ENCODE measurements around the gene ZRANB3.

The ZRANB3 gene

DNA sequence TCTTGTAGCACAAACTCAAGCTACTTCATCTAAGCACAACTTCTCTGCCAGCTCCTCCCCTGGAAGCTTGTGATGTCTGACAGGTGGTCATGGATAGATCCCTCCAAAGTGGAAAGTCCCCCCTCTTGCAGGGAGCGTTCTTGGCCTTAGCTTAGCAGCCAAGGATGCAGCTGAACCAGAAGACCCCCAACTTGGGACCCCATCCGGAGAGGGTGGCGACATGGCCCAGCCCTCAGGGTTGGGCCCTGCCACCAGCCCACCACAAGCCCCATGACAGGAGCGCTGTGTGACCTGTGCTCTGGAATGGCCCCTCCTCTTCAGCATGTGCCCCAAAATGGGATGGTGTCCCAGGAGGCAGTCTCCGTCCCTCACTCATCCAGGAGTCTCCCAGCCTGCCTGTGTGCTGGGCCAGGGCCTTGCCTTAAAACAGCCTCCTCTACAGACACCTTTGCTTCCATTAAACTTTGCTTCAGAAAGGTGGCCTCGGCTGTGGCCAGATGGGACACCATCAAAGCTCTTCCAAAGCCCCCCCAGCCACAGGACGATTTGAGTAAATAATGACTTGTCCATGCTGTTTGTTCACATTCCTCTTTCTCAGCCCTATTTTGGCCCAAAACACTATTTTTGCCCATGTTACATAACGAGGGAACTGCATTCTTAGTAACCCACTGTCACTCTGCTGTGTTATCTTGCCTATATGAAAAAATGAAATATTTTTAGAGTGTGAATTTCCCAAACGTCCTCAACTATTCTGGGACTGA lies 356.8 kb downstream of the ZRANB3 start:
- Histone ChIP-seq H3K4me3 (ENCODE audit: low read depth in 1 of 2, low read length in 2 of 2) (no peak overlapping the region), H3K9ac (ENCODE audit: low read depth in 1 of 2, low read length in 2 of 2) (no peak overlapping the region), H3K4me1 (ENCODE audit: control insufficient read depth in 1 of 2, insufficient read depth in 2 of 2, low read length in 2 of 2) (no peaks in the 10 kb centered on the region), H3K27ac (ENCODE audit: low read depth, low read length) (no peak overlapping the region), H3K36me3 (ENCODE audit: control insufficient read depth in 1 of 2, insufficient read depth in 2 of 2, low read length in 2 of 2) (peaks cover 23 to 52% of the 10 kb centered on the region in 2 donors), H3K9me3 (ENCODE audit: control insufficient read depth in 1 of 2, low read length in 2 of 2) (no peaks in the 10 kb centered on the region), H3K27me3 (ENCODE audit: control insufficient read depth in 1 of 2, insufficient read depth in 2 of 2, low read length in 2 of 2) (no peaks in the 10 kb centered on the region)

DNA sequence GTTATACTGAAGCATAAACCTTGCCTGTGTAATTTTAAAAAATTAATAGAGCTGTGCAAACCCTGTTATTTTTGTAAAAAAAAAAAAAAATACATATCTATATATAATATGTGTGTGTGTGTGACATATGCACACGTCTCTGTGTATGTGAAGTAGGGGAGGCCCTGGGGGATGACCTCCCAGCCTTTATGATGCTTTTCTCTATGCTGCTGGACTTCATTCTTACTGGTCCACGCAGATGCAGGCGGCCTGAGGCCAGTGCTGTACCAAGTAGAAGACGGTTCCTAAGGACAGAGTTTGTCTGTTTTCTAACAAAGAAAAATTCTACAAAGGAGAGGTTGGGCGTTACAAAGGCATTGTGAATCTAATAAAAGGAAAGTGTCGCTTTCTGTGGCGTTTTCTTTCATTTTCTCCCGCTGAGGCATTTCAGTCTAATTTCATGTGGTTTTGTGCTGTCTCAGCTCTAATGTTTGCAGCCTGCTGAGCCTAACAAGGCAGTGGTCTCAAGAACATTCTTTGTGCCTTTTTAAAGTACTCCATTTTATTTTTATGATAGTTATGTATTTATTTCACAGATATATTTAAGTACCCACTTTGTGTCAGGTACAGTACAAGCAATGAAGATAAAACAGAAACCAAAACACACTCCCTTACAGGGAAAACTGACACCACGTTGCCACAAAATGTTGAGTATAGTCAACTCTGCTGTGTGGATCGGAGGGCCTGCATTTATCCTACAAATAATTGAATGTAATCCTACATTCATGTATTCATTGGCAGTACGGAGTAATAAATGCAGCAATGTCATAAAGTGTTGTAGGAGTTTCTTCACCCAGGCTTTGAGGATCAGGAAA lies 360.9 kb downstream of the ZRANB3 start:
- Histone ChIP-seq H3K27me3 (ENCODE audit: control insufficient read depth in 1 of 2, insufficient read depth in 2 of 2, low read length in 2 of 2) (no peaks in the 10 kb centered on the region), H3K9me3 (ENCODE audit: control insufficient read depth in 1 of 2, low read length in 2 of 2) (no peaks in the 10 kb centered on the region), H3K4me3 (ENCODE audit: low read depth in 1 of 2, low read length in 2 of 2) (peak overlapping the region in 1 of 2 donors; percentile 7), H3K9ac (ENCODE audit: low read depth in 1 of 2, low read length in 2 of 2) (no peak overlapping the region), H3K36me3 (ENCODE audit: control insufficient read depth in 1 of 2, insufficient read depth in 2 of 2, low read length in 2 of 2) (peaks cover 18 to 62% of the 10 kb centered on the region in 2 donors), H3K4me1 (ENCODE audit: control insufficient read depth in 1 of 2, insufficient read depth in 2 of 2, low read length in 2 of 2) (peaks cover 0 to 9% of the 10 kb centered on the region in 2 donors), H3K27ac (ENCODE audit: low read depth, low read length) (no peak overlapping the region)

GRCh38 chr2:135168204-135168856 lies 362.7 kb downstream of the ZRANB3 start:
- Histone ChIP-seq H3K9ac (ENCODE audit: low read depth in 1 of 2, low read length in 2 of 2) (no peak overlapping the region), H3K4me3 (ENCODE audit: low read depth in 1 of 2, low read length in 2 of 2) (no peak overlapping the region), H3K4me1 (ENCODE audit: control insufficient read depth in 1 of 2, insufficient read depth in 2 of 2, low read length in 2 of 2) (peaks cover 0 to 9% of the 10 kb centered on the region in 2 donors), H3K36me3 (ENCODE audit: control insufficient read depth in 1 of 2, insufficient read depth in 2 of 2, low read length in 2 of 2) (peaks cover 18 to 73% of the 10 kb centered on the region in 2 donors), H3K27me3 (ENCODE audit: control insufficient read depth in 1 of 2, insufficient read depth in 2 of 2, low read length in 2 of 2) (no peaks in the 10 kb centered on the region), H3K27ac (ENCODE audit: low read depth, low read length) (no peak overlapping the region), H3K9me3 (ENCODE audit: control insufficient read depth in 1 of 2, low read length in 2 of 2) (no peaks in the 10 kb centered on the region)

GRCh38 chr2:135167273-135167672 lies 363.7 kb downstream of the ZRANB3 start:
- Histone ChIP-seq H3K9me3 (ENCODE audit: control insufficient read depth in 1 of 2, low read length in 2 of 2) (no peaks in the 10 kb centered on the region), H3K36me3 (ENCODE audit: control insufficient read depth in 1 of 2, insufficient read depth in 2 of 2, low read length in 2 of 2) (peaks cover 18 to 75% of the 10 kb centered on the region in 2 donors), H3K27me3 (ENCODE audit: control insufficient read depth in 1 of 2, insufficient read depth in 2 of 2, low read length in 2 of 2) (no peaks in the 10 kb centered on the region), H3K9ac (ENCODE audit: low read depth in 1 of 2, low read length in 2 of 2) (no peak overlapping the region), H3K4me3 (ENCODE audit: low read depth in 1 of 2, low read length in 2 of 2) (no peak overlapping the region), H3K27ac (ENCODE audit: low read depth, low read length) (no peak overlapping the region), H3K4me1 (ENCODE audit: control insufficient read depth in 1 of 2, insufficient read depth in 2 of 2, low read length in 2 of 2) (peaks cover 0 to 9% of the 10 kb centered on the region in 2 donors)

DNA sequence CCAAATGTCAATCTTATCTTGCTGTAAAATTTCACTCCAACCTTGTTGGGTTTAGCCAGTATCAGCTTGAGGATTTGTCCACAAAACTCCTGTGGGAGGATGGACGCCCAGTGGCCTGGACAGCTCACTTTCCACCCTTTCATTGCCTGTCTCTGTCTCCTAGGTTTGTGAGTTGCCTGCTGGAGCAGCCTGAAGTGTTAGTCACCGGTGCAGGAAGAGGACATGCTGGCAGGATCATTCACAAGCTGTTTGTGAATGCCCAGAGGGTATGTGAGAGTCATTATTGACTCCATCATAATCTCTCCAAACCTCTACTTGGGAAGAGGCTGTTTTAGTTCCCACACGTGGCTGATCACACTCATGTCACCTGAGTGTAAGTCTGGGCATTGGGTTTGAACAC lies 366.6 kb downstream of the ZRANB3 start:
- Histone ChIP-seq H3K36me3 (ENCODE audit: control insufficient read depth in 1 of 2, insufficient read depth in 2 of 2, low read length in 2 of 2) (peaks cover 5 to 59% of the 10 kb centered on the region in 2 donors), H3K9me3 (ENCODE audit: control insufficient read depth in 1 of 2, low read length in 2 of 2) (no peaks in the 10 kb centered on the region), H3K9ac (ENCODE audit: low read depth in 1 of 2, low read length in 2 of 2) (no peak overlapping the region), H3K27me3 (ENCODE audit: control insufficient read depth in 1 of 2, insufficient read depth in 2 of 2, low read length in 2 of 2) (no peaks in the 10 kb centered on the region), H3K27ac (ENCODE audit: low read depth, low read length) (no peak overlapping the region), H3K4me3 (ENCODE audit: low read depth in 1 of 2, low read length in 2 of 2) (no peak overlapping the region), H3K4me1 (ENCODE audit: control insufficient read depth in 1 of 2, insufficient read depth in 2 of 2, low read length in 2 of 2) (peaks cover 0 to 9% of the 10 kb centered on the region in 2 donors)

DNA sequence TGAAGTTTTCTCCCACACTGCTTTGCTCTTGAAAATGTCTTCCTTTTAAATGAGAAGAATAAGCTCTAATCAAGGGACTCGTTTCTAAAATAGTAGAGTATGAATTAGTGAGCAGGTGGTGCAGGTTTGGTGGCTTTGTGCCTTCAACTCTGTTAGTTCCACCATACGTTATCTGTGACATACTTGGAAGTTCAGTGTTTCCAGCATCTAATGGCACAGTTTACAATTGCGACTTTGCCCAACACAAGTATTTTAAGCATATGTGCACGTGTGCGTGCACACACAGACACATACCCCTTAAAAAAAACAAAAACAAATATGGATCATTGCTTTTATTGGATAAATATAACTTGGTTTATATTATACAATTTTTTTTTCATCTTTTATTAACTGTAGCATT lies 367.1 kb downstream of the ZRANB3 start:
- Histone ChIP-seq H3K4me3 (ENCODE audit: low read depth in 1 of 2, low read length in 2 of 2) (no peak overlapping the region), H3K27ac (ENCODE audit: low read depth, low read length) (no peak overlapping the region), H3K36me3 (ENCODE audit: control insufficient read depth in 1 of 2, insufficient read depth in 2 of 2, low read length in 2 of 2) (peaks cover under 1 to 58% of the 10 kb centered on the region in 2 donors), H3K4me1 (ENCODE audit: control insufficient read depth in 1 of 2, insufficient read depth in 2 of 2, low read length in 2 of 2) (peaks cover 0 to 9% of the 10 kb centered on the region in 2 donors), H3K27me3 (ENCODE audit: control insufficient read depth in 1 of 2, insufficient read depth in 2 of 2, low read length in 2 of 2) (no peaks in the 10 kb centered on the region), H3K9ac (ENCODE audit: low read depth in 1 of 2, low read length in 2 of 2) (no peak overlapping the region), H3K9me3 (ENCODE audit: control insufficient read depth in 1 of 2, low read length in 2 of 2) (no peaks in the 10 kb centered on the region)

GRCh38 chr2:135163306-135163705 lies 367.7 kb downstream of the ZRANB3 start:
- H3K9me3 ChIP-seq (ENCODE audit: control insufficient read depth in 1 of 2, low read length in 2 of 2): no peaks in the 10 kb centered on the region

GRCh38 chr2:135162786-135163185 lies 368.2 kb downstream of the ZRANB3 start:
- Histone ChIP-seq H3K9me3 (ENCODE audit: control insufficient read depth in 1 of 2, low read length in 2 of 2) (no peaks in the 10 kb centered on the region), H3K4me1 (ENCODE audit: control insufficient read depth in 1 of 2, insufficient read depth in 2 of 2, low read length in 2 of 2) (no peaks in the 10 kb centered on the region), H3K27me3 (ENCODE audit: control insufficient read depth in 1 of 2, insufficient read depth in 2 of 2, low read length in 2 of 2) (no peaks in the 10 kb centered on the region), H3K27ac (ENCODE audit: low read depth, low read length) (no peak overlapping the region), H3K4me3 (ENCODE audit: low read depth in 1 of 2, low read length in 2 of 2) (no peak overlapping the region), H3K9ac (ENCODE audit: low read depth in 1 of 2, low read length in 2 of 2) (no peak overlapping the region), H3K36me3 (ENCODE audit: control insufficient read depth in 1 of 2, insufficient read depth in 2 of 2, low read length in 2 of 2) (peaks cover 0 to 58% of the 10 kb centered on the region in 2 donors)

More at GRCh38 chr2:135163306-135163705, 367.7 kb downstream of the ZRANB3 start:
- H3K27ac ChIP-seq (ENCODE audit: low read depth, low read length): no peak overlapping the region
- H3K9ac ChIP-seq (ENCODE audit: low read depth in 1 of 2, low read length in 2 of 2): no peak overlapping the region
- peaks cover 0 to 57% of the 10 kb centered on the region in 2 donors for H3K36me3 ChIP-seq (ENCODE audit: control insufficient read depth in 1 of 2, insufficient read depth in 2 of 2, low read length in 2 of 2)
- H3K4me3 ChIP-seq (ENCODE audit: low read depth in 1 of 2, low read length in 2 of 2): no peak overlapping the region
- no peaks in the 10 kb centered on the region for H3K27me3 ChIP-seq (ENCODE audit: control insufficient read depth in 1 of 2, insufficient read depth in 2 of 2, low read length in 2 of 2)
- H3K4me1 ChIP-seq (ENCODE audit: control insufficient read depth in 1 of 2, insufficient read depth in 2 of 2, low read length in 2 of 2): peaks cover 0 to 5% of the 10 kb centered on the region in 2 donors

DNA sequence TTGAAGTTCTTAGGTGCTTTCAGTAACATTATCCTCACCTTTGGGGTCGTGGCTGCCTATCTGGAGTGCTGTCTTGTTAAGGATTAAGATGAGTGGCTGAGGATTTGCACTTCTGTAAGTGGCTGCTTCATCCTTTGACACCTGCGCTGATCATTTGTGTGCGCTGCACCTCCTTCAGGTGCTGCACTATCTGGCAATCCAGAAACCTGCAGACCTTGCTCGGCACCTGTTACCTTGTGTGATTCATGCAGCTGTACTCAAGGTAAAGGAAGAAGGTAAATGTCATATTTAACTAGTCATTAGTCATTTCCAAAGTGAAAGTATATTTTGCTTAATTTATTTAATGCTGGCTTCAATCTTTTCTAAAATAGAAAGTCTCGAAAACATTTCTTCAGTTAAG lies 368.6 kb downstream of the ZRANB3 start:
- Histone ChIP-seq H3K9ac (ENCODE audit: low read depth in 1 of 2, low read length in 2 of 2) (no peak overlapping the region), H3K36me3 (ENCODE audit: control insufficient read depth in 1 of 2, insufficient read depth in 2 of 2, low read length in 2 of 2) (peaks cover 0 to 56% of the 10 kb centered on the region in 2 donors), H3K4me1 (ENCODE audit: control insufficient read depth in 1 of 2, insufficient read depth in 2 of 2, low read length in 2 of 2) (no peaks in the 10 kb centered on the region), H3K4me3 (ENCODE audit: low read depth in 1 of 2, low read length in 2 of 2) (no peak overlapping the region), H3K27me3 (ENCODE audit: control insufficient read depth in 1 of 2, insufficient read depth in 2 of 2, low read length in 2 of 2) (no peaks in the 10 kb centered on the region), H3K9me3 (ENCODE audit: control insufficient read depth in 1 of 2, low read length in 2 of 2) (no peaks in the 10 kb centered on the region), H3K27ac (ENCODE audit: low read depth, low read length) (no peak overlapping the region)

DNA sequence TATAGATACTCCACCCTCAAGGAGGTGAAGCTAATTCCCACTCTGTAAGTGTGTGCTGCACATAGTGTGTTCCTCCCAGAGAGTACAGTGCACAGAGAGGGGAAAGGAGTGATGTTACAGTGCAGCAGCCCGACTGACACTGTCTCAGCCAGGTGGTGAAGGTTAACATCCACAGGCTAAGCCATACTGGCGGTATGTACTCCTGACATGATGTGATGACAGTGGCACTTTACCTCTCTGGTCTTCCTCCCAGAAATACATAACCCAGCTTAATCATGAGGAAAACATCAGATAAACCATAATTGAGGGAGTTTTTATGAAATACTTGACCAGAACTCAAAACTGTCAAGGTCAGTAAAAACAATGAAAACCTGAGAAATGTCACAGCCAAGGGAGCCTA lies 371.8 kb downstream of the ZRANB3 start:
- no peaks in the 10 kb centered on the region for H3K9me3 ChIP-seq (ENCODE audit: control insufficient read depth in 1 of 2, low read length in 2 of 2)
- no peak overlapping the region for H3K27ac ChIP-seq (ENCODE audit: low read depth, low read length)
- no peaks in the 10 kb centered on the region for H3K27me3 ChIP-seq (ENCODE audit: control insufficient read depth in 1 of 2, insufficient read depth in 2 of 2, low read length in 2 of 2)
- H3K4me3 ChIP-seq (ENCODE audit: low read depth in 1 of 2, low read length in 2 of 2): no peak overlapping the region
- no peaks in the 10 kb centered on the region for H3K4me1 ChIP-seq (ENCODE audit: control insufficient read depth in 1 of 2, insufficient read depth in 2 of 2, low read length in 2 of 2)
- no peak overlapping the region for H3K9ac ChIP-seq (ENCODE audit: low read depth in 1 of 2, low read length in 2 of 2)
- peaks cover 7 to 51% of the 10 kb centered on the region in 2 donors for H3K36me3 ChIP-seq (ENCODE audit: control insufficient read depth in 1 of 2, insufficient read depth in 2 of 2, low read length in 2 of 2)
